ENCODE data around the gene ANXA6.

Gene ANXA6

DNA sequence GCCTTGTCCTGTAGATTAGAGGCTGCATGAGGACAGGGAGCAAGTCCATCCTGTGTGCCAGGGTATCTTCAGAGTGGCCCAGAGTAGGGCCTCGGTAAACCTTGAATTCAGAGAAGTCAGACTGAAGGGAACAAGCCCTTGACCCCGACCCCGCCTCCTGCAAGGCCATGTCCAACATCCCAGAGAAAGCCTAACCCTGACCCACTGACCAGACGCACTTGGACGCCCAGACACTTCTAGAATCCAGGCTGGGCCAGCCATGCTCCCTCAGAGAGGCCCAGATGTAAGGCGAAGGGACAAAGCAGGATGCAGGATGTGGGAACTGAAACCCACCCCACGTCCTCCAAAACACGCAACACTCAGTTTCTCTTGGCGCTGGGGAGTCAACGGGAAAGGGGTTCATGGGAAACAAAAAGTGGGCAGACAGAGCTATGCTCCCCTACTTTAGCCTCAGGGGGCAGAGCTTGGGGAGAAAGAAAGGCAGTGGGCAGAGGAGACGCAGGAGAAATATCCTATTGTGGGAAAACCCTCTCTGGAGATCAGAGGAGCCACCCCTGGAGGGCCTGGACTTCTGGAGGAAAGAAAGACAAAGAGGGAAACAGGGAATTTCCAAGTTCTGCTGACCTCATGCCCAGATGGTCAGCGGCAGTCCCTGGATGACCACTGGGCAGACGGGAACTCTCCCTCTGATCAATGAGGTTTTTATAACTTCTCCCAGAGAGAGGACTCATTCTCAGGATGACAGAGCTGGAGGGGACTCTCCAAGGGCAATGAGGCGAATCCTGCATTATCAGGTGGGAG, 89.7 kb downstream of the ANXA6 start:
- ChIA-PET POLR2A (no interaction called here), CTCF (interaction anchor here (0.9 to 2.5 kb wide), 2 partner anchors 16 to 20 kb away, joined by 5 to 8 read pairs; no protein-coding TSS in a partner anchor)
- TF ChIP-seq ZBTB20 (tag by site-specific recombination; IDR thresholded peaks at IDR 0.05) (no peak), FEZF1 (tag by site-specific recombination; IDR thresholded peaks at IDR 0.05) (no peak), ZBTB1 (tag by site-specific recombination; IDR thresholded peaks at IDR 0.05) (no peak), ZNF394 (tag by site-specific recombination; IDR thresholded peaks at IDR 0.05; ENCODE audit: borderline replicate concordance) (no peak), ZNF560 (tag by site-specific recombination; IDR thresholded peaks at IDR 0.05; ENCODE audit: borderline replicate concordance) (no peak), ZNF26 (tag by site-specific recombination; IDR thresholded peaks at IDR 0.05) (no peak), ZNF658 (tag by site-specific recombination; IDR thresholded peaks at IDR 0.05) (no peak), ZNF266 (tag by site-specific recombination; IDR thresholded peaks at IDR 0.05; ENCODE audit: low read depth) (no peak), ZNF623 (tag by site-specific recombination; IDR thresholded peaks at IDR 0.05) (no peak), PRDM6 (tag by site-specific recombination; IDR thresholded peaks at IDR 0.05) (no peak), ZNF530 (tag by site-specific recombination; IDR thresholded peaks at IDR 0.05; ENCODE audit: low read depth) (no peak), ZNF544 (tag by site-specific recombination; IDR thresholded peaks at IDR 0.05) (no peak), ZBTB48 (tag by site-specific recombination; IDR thresholded peaks at IDR 0.05) (no peak), ZNF473 (tag by site-specific recombination; IDR thresholded peaks at IDR 0.05) (no peak), TCF7L2 (IDR thresholded peaks at IDR 0.05; ENCODE audit: borderline replicate concordance, low read depth, low read length) (no peak), ZSCAN23 (tag by site-specific recombination; IDR thresholded peaks at IDR 0.05) (no peak)
- TF ChIP-seq, protein P1, sequence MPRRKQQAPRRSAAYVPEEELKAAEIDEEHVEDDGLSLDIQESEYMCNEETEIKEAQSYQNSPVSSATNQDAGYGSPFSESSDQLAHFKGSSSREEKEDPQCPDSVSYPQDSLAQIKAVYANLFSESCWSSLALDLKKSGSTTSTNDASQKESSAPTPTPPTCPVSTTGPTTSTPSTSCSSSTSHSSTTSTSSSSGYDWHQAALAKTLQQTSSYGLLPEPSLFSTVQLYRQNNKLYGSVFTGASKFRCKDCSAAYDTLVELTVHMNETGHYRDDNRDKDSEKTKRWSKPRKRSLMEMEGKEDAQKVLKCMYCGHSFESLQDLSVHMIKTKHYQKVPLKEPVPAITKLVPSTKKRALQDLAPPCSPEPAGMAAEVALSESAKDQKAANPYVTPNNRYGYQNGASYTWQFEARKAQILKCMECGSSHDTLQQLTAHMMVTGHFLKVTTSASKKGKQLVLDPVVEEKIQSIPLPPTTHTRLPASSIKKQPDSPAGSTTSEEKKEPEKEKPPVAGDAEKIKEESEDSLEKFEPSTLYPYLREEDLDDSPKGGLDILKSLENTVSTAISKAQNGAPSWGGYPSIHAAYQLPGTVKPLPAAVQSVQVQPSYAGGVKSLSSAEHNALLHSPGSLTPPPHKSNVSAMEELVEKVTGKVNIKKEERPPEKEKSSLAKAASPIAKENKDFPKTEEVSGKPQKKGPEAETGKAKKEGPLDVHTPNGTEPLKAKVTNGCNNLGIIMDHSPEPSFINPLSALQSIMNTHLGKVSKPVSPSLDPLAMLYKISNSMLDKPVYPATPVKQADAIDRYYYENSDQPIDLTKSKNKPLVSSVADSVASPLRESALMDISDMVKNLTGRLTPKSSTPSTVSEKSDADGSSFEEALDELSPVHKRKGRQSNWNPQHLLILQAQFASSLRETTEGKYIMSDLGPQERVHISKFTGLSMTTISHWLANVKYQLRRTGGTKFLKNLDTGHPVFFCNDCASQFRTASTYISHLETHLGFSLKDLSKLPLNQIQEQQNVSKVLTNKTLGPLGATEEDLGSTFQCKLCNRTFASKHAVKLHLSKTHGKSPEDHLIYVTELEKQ (tag by site-specific recombination; IDR thresholded peaks at IDR 0.05; ENCODE audit: borderline replicate concordance), result no peak
- TF ChIP-seq, protein P2, sequence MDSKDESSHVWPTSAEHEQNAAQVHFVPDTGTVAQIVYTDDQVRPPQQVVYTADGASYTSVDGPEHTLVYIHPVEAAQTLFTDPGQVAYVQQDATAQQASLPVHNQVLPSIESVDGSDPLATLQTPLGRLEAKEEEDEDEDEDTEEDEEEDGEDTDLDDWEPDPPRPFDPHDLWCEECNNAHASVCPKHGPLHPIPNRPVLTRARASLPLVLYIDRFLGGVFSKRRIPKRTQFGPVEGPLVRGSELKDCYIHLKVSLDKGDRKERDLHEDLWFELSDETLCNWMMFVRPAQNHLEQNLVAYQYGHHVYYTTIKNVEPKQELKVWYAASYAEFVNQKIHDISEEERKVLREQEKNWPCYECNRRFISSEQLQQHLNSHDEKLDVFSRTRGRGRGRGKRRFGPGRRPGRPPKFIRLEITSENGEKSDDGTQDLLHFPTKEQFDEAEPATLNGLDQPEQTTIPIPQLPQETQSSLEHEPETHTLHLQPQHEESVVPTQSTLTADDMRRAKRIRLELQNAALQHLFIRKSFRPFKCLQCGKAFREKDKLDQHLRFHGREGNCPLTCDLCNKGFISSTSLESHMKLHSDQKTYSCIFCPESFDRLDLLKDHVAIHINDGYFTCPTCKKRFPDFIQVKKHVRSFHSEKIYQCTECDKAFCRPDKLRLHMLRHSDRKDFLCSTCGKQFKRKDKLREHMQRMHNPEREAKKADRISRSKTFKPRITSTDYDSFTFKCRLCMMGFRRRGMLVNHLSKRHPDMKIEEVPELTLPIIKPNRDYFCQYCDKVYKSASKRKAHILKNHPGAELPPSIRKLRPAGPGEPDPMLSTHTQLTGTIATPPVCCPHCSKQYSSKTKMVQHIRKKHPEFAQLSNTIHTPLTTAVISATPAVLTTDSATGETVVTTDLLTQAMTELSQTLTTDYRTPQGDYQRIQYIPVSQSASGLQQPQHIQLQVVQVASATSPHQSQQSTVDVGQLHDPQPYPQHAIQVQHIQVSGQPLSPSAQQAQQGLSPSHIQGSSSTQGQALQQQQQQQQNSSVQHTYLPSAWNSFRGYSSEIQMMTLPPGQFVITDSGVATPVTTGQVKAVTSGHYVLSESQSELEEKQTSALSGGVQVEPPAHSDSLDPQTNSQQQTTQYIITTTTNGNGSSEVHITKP (tag by site-specific recombination; IDR thresholded peaks at IDR 0.05), result no peak
- TF ChIP-seq, protein P3, sequence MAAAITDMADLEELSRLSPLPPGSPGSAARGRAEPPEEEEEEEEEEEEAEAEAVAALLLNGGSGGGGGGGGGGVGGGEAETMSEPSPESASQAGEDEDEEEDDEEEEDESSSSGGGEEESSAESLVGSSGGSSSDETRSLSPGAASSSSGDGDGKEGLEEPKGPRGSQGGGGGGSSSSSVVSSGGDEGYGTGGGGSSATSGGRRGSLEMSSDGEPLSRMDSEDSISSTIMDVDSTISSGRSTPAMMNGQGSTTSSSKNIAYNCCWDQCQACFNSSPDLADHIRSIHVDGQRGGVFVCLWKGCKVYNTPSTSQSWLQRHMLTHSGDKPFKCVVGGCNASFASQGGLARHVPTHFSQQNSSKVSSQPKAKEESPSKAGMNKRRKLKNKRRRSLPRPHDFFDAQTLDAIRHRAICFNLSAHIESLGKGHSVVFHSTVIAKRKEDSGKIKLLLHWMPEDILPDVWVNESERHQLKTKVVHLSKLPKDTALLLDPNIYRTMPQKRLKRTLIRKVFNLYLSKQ (tag by site-specific recombination; IDR thresholded peaks at IDR 0.05; ENCODE audit: borderline replicate concordance), result no peak
- Histone ChIP-seq H3K4me3 (ENCODE audit: low read depth, low read length) (no peak overlapping the region), H3K27ac (ENCODE audit: extremely low read depth, low read depth, low read length) (no peak overlapping the region), H3K36me3 (ENCODE audit: control insufficient read depth in 2 of 2, insufficient read depth in 1 of 2, low read length in 2 of 2) (peaks cover 0 to 27% of the 10 kb centered on the region in 2 experiments; a peak in 1 of 3 replicates), H3K9me3 (ENCODE audit: control insufficient read depth, insufficient read depth, low read depth, low read length) (no peaks in the 10 kb centered on the region), H3K4me1 (ENCODE audit: control insufficient read depth, insufficient read depth, low read length) (no peaks in the 10 kb centered on the region)

Data from HEK293 (cell line).